Thymus (tissue), 11 donors: ENCODE measurements around the gene WBP1. TPM values are rescaled to one million over a fixed set of nuclear protein-coding genes. Genes with fewer than 3 reads are reported as not detected.
A peak's percentile ranks its signal among the peaks of the same experiment; 100 is the strongest.
"Not testable (repeated sequence)": the region's sequence is repeated elsewhere in the genome, so short reads cannot be mapped to it uniquely, and the experiment has no call there.

Experiments
- DNase-seq, 9 donors: peaks; one replicate each; pipeline ENCODE4 v3.0.0-alpha.2; 2013; ENCODE audit warnings: low spot score in 9 of 9, low read depth in 6 of 9, missing footprints in 1 of 9
- H3K27ac ChIP-seq, 2 donors: one replicate each; pipeline ENCODE4 v1.5.1; 2013; ENCODE audit warnings: control low read depth in 1 of 2, low read depth in 1 of 2, low read length in 1 of 2, mild to moderate bottlenecking in 1 of 2, moderate library complexity in 1 of 2
- H3K27me3 ChIP-seq, 2 donors: one replicate each; pipeline ENCODE4 v1.5.1; 2013; ENCODE audit warnings: low read length in 1 of 2; ENCODE audit not compliant: control insufficient read depth in 2 of 2, insufficient read depth in 1 of 2
- H3K36me3 ChIP-seq, 2 donors: one replicate each; pipeline ENCODE4 v1.5.1; 2013; ENCODE audit warnings: low read length in 1 of 2, mild to moderate bottlenecking in 1 of 2, moderate library complexity in 1 of 2; ENCODE audit not compliant: control insufficient read depth in 2 of 2, insufficient read depth in 2 of 2
- H3K4me1 ChIP-seq, 2 donors: one replicate each; pipeline ENCODE4 v1.5.1; 2013; ENCODE audit warnings: low read length in 2 of 2; ENCODE audit not compliant: control insufficient read depth in 2 of 2, insufficient read depth in 2 of 2
- H3K4me3 ChIP-seq, 2 donors: one replicate each; pipeline ENCODE4 v1.5.1; 2013; ENCODE audit warnings: low read length in 2 of 2, control low read depth in 1 of 2, mild to moderate bottlenecking in 1 of 2
- H3K9me3 ChIP-seq, 2 donors: one replicate each; pipeline ENCODE4 v1.5.1; 2013; ENCODE audit warnings: low read length in 1 of 2, mild to moderate bottlenecking in 1 of 2; ENCODE audit not compliant: control insufficient read depth in 2 of 2, insufficient read depth in 1 of 2
- WGBS: extraction: QIAGEN DNeasy Blood & Tissue Kit; methylation state at CpG from one replicate; pipeline ENCODE4 v1.1.7; 2013; 5-methylcytosine and 5-hydroxymethylcytosine counted together
- polyA plus RNA-seq: library from polyadenylated mRNA; stranded (reverse); fragments of 200-250 nt; gene quantifications from one replicate; pipeline ENCODE4 v1.2.3, GENCODE V29; 2013
- total RNA-seq: library from RNA; stranded (reverse); fragments of 120-200 nt; gene quantifications from one replicate; pipeline ENCODE4 v1.2.4, GENCODE V29; 2013
- donor health status: healthy.

Gene WBP1
- total and polyA plus RNA-seq, 2 donors: 56.4 to 114 TPM

DNA sequence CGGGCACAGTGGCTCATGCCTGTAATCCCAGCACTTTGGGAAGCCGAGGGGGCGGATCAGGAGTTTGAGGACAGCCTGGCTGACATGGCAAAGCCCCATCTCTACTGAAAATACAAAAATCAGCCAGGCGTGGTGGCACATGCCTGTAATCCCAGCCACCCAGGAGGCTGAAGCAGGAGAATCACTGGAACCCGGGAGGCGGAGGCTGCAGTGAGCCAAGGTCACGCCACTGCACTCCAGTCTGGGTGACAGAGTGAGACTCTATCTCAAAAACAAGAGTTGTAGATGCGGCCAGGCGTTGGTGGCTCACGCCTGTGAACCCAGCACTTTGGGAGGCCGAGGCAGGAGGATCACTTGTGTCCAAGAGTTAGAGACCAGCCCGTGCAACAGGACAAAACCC is 12.5 kb downstream of the WBP1 start:
- not testable (repeated sequence) for H3K27ac ChIP-seq, DNase-seq, H3K27me3 ChIP-seq, H3K9me3 ChIP-seq, H3K4me3 ChIP-seq
- Histone ChIP-seq H3K36me3 (peaks cover 16 to 30% of the 10 kb centered on the region in 2 donors), H3K4me1 (peaks cover 11 to 25% of the 10 kb centered on the region in 2 donors)
- 97% methylated on average over 12 of the region's 12 CpGs for WGBS

DNA sequence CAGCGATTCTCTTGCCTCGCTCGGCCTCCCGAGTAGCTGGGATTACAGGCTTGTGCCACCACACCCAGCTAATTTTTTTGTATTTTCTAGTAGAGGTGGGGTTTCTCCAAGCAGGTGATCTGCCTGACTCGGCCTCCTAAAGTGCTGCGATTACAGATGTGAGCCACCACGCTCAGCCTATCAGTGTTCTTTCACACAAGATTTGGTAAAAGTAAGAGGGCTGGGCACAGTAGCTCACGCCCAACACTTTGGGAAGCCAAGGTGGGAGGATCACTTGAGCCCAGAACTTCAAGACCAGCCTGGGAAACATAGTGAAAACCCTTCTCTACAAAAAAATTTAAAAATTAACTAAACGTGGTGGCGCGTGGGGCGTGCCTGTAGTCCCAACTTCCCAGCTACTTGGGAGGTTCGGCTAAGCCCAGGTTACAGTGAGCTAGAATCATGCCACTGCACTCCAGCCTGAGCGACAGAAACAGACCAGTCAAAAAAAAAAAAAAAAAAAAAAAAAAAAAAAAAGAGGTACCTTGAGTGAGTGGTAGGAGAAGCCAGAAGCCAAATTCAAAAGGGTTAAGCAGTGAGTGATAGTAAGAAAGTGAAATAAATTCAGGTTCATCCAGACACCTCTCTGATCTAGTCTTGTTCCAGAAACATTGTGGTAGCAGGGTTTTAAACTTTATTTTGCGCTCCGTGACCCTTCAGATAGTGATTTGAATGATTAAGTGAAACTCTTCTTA is 13.3 kb downstream of the WBP1 start:
- H3K4me1 ChIP-seq: peaks cover 11 to 22% of the 10 kb centered on the region in 2 donors
- 73% methylated on average over 16 of the region's 16 CpGs for WGBS
- peaks cover 22 to 33% of the 10 kb centered on the region in 2 donors for H3K36me3 ChIP-seq
- H3K4me3 ChIP-seq: peak overlapping the region; percentile 61 to 68
- H3K27me3 ChIP-seq: no peaks in the 10 kb centered on the region
- H3K9me3 ChIP-seq: peaks cover 0 to 2% of the 10 kb centered on the region in 2 donors
- no peak for DNase-seq
- peak overlapping the region; percentile 95 to 98 for H3K27ac ChIP-seq

DNA sequence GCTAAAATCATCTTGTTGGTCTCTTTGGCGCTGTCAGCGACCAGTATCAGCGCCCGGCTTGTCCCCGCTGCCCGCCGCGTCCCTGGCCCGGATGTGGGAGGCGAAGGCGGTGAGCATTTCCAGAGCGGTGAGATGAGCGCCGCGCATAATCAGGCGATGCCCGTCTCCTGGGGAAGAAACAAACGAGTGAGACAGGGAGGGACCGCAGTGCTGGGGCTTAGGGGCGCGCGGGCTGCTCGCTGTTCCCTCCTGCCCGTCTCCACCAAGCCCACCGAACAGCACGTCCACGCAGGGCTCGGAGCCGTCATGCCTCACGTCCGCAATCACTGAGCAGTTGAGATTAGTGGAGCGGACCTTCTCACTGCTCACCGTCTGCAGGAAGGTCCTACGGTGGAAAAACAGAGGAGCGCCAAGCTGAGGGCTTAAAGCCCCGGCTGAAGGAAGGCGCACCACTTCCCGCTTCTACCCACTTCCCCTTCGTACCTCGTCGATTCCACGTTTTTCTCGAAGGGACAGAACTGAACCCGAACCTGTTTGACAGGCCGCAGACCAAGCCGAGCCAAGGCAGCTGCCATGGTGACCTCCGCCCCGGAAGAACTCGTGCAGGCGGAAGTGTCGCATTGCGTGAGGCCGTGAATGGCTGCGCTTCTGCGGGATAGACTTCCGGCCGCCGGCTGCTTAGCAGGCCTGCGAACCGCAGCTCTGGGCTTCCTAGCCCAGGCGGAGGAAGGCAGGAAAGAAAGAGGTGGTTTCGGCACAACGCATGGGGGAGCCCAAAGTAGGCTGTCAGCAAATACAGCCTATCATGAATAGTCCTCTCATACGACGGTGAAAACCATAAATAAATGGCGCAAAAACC is 14.1 kb downstream of the WBP1 start, which contains the start of gene MRPL53:
TSS of gene MRPL53 (minus strand) at position 595 of the 859 bp plus-strand sequence. CDS start at position 575, 20 bp downstream.
- DNase-seq: peak; percentile 89 to 98 (median 95)
- Histone ChIP-seq H3K27me3 (no peaks in the 10 kb centered on the region), H3K4me3 (peak within 1 kb of the TSS; percentile 61 to 68), H3K36me3 (peaks cover 22 to 35% of the 10 kb centered on the region in 2 donors), H3K9me3 (peaks cover 0 to 2% of the 10 kb centered on the region in 2 donors), H3K27ac (peak within 1 kb of the TSS; percentile 95 to 98), H3K4me1 (peaks cover 11 to 22% of the 10 kb centered on the region in 2 donors)
- under 1% methylated on average over 66 of the region's 66 CpGs for WGBS

DNA sequence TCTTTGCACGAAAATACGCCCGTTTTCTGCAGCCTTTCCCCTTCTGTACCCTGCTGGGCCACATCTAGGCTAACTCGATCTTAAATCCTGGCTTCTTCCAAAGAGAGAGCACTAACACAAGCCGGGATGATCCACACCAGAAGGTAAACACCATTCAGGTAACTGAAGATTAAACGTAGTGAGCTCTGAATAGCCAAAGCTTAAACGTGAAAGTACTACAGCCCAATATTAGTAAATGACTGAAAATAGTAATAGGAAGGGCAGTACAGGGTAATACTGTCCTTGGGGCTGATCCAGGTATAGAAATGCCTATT is 14.7 kb downstream of the WBP1 start:
- Histone ChIP-seq H3K36me3 (peaks cover 22 to 39% of the 10 kb centered on the region in 2 donors), H3K4me3 (peak overlapping the region; percentile 61 to 68), H3K4me1 (peaks cover 11 to 22% of the 10 kb centered on the region in 2 donors), H3K27me3 (no peaks in the 10 kb centered on the region), H3K27ac (peak overlapping the region; percentile 95 to 98), H3K9me3 (peaks cover 0 to 2% of the 10 kb centered on the region in 2 donors)
- no peak for DNase-seq
- 12% methylated on average over 7 of the region's 7 CpGs for WGBS

DNA sequence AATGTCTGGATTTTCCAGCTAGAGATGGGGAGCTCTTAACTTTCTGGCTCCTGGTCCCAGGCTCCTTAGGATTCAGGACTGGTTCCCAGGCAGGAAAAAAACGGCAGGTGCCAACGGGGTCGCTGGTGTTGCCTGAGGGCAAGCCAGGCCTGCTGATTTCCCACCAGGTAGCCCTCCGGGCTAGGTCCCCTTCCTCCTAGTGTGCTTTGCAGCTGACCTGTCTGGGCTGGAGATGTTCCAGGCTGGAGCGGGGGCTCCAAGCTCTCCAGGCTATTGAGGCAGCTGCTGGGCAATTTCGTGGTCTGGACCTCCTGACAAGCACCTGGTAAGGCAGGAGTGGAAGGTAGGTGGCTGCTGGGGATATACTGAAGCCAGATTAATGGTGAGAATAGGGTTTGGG is 16.2 kb downstream of the WBP1 start:
- no peak for DNase-seq
- Histone ChIP-seq H3K4me1 (peaks cover 11 to 22% of the 10 kb centered on the region in 2 donors), H3K4me3 (no peak overlapping the region), H3K27ac (no peak overlapping the region), H3K9me3 (peaks cover 0 to 2% of the 10 kb centered on the region in 2 donors), H3K36me3 (peaks cover 22 to 42% of the 10 kb centered on the region in 2 donors), H3K27me3 (no peaks in the 10 kb centered on the region)
- 99% methylated on average over 6 of the region's 6 CpGs for WGBS

DNA sequence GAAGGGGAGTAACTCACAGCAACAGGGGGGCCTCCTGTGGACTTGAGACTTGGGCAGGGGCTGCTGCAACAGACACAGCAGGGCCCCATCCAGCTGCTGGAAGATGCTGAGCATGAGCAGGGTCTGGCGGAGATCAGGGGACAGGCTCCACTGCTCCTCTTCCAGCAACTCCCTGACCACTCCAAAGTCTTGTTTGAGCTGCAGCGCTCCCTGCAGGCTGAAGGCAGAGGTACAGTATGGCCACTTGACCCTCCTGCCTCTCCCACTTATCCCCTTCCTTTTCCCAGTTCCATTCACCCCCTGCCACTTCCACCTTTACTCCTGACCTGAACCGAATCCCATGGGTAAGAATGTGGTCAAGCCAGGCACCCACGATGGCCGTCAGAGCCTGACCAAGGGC is 16.7 kb downstream of the WBP1 start:
- H3K4me3 ChIP-seq: no peak overlapping the region
- peaks cover 11 to 22% of the 10 kb centered on the region in 2 donors for H3K4me1 ChIP-seq
- no peak overlapping the region for H3K27ac ChIP-seq
- H3K27me3 ChIP-seq: no peaks in the 10 kb centered on the region
- DNase-seq: no peak
- H3K36me3 ChIP-seq: peaks cover 22 to 43% of the 10 kb centered on the region in 2 donors
- H3K9me3 ChIP-seq: peaks cover 0 to 2% of the 10 kb centered on the region in 2 donors
- 96% methylated on average over 5 of the region's 5 CpGs for WGBS

DNA sequence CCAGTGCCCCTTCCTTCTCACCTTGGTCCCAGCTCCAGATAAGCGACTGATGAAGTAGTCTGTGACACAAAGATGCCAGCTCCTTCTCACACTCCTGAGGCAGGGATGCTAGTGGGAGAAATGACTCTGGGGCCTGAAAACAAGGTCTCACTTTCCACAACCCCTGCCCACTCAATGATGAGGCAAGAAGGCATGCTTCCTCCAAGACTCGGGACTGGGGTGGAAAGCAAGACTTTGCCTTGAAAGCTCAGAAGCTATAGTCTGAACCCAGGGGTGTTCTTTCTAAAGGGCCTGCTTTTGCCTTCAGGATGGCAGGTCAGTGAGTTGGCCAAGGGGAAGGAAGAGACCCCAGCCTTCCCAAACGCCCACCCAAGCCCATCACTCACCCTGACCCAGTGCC is 23.2 kb downstream of the WBP1 start:
- WGBS: 88% methylated on average over 3 of the region's 3 CpGs
- H3K4me1 ChIP-seq: peaks cover 19 to 28% of the 10 kb centered on the region in 2 donors
- DNase-seq: no peak
- no peaks in the 10 kb centered on the region for H3K27me3 ChIP-seq
- peaks cover 15 to 29% of the 10 kb centered on the region in 2 donors for H3K36me3 ChIP-seq
- H3K9me3 ChIP-seq: no peaks in the 10 kb centered on the region
- H3K4me3 ChIP-seq: peak overlapping the region; percentile 96 to 98
- no peak overlapping the region for H3K27ac ChIP-seq

DNA sequence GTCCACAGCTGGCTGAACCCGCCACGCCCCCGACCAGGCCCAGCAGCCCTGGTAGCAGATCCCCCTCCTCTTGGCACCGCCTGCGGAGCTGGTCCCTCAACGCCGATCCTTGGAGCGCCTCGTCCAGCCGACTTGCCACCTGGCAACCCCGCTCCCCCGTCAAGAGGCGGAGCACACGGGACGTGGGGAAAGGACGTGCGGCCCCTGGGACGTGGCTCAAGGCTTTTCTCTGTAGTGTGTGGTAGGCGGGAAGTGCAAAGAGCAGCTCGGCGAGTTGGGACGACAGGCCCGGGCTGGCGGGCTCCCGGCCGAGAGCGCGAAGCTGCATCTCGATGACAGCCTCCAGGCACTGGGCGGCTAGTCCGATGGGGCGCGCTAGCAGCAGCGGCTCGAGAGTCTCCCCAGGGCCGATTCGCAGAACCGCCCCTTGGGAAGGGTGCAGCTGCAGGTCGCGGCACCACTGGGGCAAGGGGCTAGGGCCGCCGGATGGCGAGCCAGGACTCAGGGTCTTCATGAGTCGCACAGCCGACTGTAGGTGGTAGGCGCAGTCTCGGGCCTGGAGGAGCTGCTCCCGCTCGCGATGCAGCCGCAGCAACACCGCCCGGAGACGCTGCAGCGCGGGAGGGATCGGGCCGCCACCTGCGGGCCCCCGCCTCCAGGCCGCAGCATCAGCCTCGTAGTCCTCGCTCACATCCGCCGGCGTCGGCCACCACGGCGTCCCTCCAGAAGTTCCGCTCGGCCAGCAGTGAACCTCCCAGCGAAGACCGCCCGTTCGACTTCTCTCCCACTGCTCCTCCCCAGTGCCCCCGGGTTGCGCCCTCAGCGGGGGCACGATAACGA is 23.9 kb downstream of the WBP1 start:
- peaks cover 19 to 28% of the 10 kb centered on the region in 2 donors for H3K4me1 ChIP-seq
- peak overlapping the region; percentile 86 to 91 for H3K27ac ChIP-seq
- DNase-seq: peak in 1 of 9 donors; percentile 49
- H3K4me3 ChIP-seq: peak overlapping the region; percentile 96 to 98
- peaks cover 15 to 30% of the 10 kb centered on the region in 2 donors for H3K36me3 ChIP-seq
- no peaks in the 10 kb centered on the region for H3K9me3 ChIP-seq
- WGBS: 3% methylated on average over 80 of the region's 80 CpGs
- H3K27me3 ChIP-seq: no peaks in the 10 kb centered on the region
